GM12878 (cell line): ENCODE measurements around the gene BRD1. TPM values are rescaled to one million over a fixed set of nuclear protein-coding genes. Genes with fewer than 3 reads are reported as not detected.

Experiments used
- ATAC-seq: fragments of 200-7000 bp; cut with Tn5 transposase; 3 replicates; pipeline ENCODE4 v1.9.1; 2020; ENCODE audit warnings: mild to moderate bottlenecking, moderate library complexity
- BruUV-seq: library from RNA; stranded (reverse); fragments of 400-500 nt; replicated peaks from 2 replicates; lab custom pipeline; 2021; lab: Mats Ljungman, UMichigan
- CTCF ChIA-PET: fragments of 300-600 bp; sonication (Branson Sonifier 250); formaldehyde crosslinking; extraction: SDS; loops from one replicate; lab custom pipeline; 2021; ENCODE audit warnings: inconsistent platforms; lab: Yijun Ruan, JAX
- POLR2A ChIA-PET: fragments of 350-600 bp; formaldehyde crosslinking; extraction: SDS; loops from one replicate; lab custom pipeline; 2021; ENCODE audit warnings: inconsistent platforms; lab: Charles Lee
- RAD21 ChIA-PET: fragments of 300-600 bp; sonication (Branson Sonifier 250); formaldehyde crosslinking; loops from one replicate; lab custom pipeline; 2023; ENCODE audit warnings: antibody characterized with exemption; ENCODE audit not compliant: unreplicated experiment; lab: Charles Lee
- SMC1A ChIA-PET: fragments of 300-600 bp; sonication (Branson Sonifier 250); formaldehyde crosslinking; loops from one replicate; lab custom pipeline; 2023; ENCODE audit not compliant: unreplicated experiment, uncharacterized antibody; lab: Charles Lee
- DNase-seq: peaks from one replicate; pipeline ENCODE4 v3.0.0-alpha.2; 2011; ENCODE audit warnings: low read depth, low spot score
- FAIRE-seq: peaks from 3 replicates; lab custom pipeline; 2011; peaks lifted over from hg19 to GRCh38; lab: Jason Lieb, UNC
- H2AFZ ChIP-seq: 2 replicates; pipeline ENCODE4 v1.6.0; 2011; ENCODE audit warnings: low read depth, low read length, control low read depth; ENCODE audit not compliant: control insufficient read depth
- H3K27ac ChIP-seq: 2 replicates; pipeline ENCODE4 v1.5.1; 2011; ENCODE audit warnings: control low read depth; ENCODE audit not compliant: control insufficient read depth, insufficient read depth
- H3K27me3 ChIP-seq, 2 experiments: replicated peaks in 1 of 2; 2 replicates each; pipeline versions ENCODE4 v1.6.0 to v1.6.1; 2011; ENCODE audit warnings: low read length in 1 of 2; ENCODE audit not compliant: control insufficient read depth in 2 of 2, insufficient read depth in 2 of 2
- H3K36me3 ChIP-seq, 2 experiments: 2 replicates each; pipeline ENCODE4 v1.5.1; 2011; ENCODE audit warnings: low read length in 1 of 2; ENCODE audit not compliant: control insufficient read depth in 2 of 2, insufficient read depth in 2 of 2
- H3K4me1 ChIP-seq: 2 replicates; pipeline ENCODE4 v1.6.1; 2011; ENCODE audit warnings: mild to moderate bottlenecking, low read length, moderate library complexity, mixed read lengths; ENCODE audit not compliant: control insufficient read depth, insufficient read depth
- H3K4me2 ChIP-seq: 2 replicates; pipeline ENCODE4 v1.6.0; 2011; ENCODE audit warnings: control low read depth; ENCODE audit not compliant: control insufficient read depth, insufficient read depth
- H3K4me3 ChIP-seq: fragments of 200-600 bp; sonication (generic); 2 replicates; pipeline ENCODE4 v1.5.1; 2016
- H3K79me2 ChIP-seq: 2 replicates; pipeline ENCODE4 v1.6.0; 2011; ENCODE audit warnings: low read length; ENCODE audit not compliant: control insufficient read depth, insufficient read depth
- H3K9ac ChIP-seq: 2 replicates; pipeline ENCODE4 v1.8.0; 2011; ENCODE audit warnings: low read length, control low read depth, mixed read lengths; ENCODE audit not compliant: control insufficient read depth, insufficient read depth
- H3K9me3 ChIP-seq: replicated peaks from 3 replicates; pipeline ENCODE4 v1.5.1; 2011; ENCODE audit warnings: mild to moderate bottlenecking, low read length; ENCODE audit not compliant: control insufficient read depth, insufficient read depth
- H4K20me1 ChIP-seq: 2 replicates; pipeline ENCODE4 v1.6.0; 2011; ENCODE audit not compliant: control insufficient read depth, insufficient read depth
- BRCA1 ChIP-seq: IDR thresholded peaks from 2 replicates; pipeline ENCODE4 v1.6.1; 2011; ENCODE audit warnings: low read depth, low read length, improper control_type of control experiment
- E2F8 ChIP-seq: fragments of 450-650 bp; IDR thresholded peaks from 2 replicates; pipeline ENCODE4 v1.6.1; 2018; ENCODE audit warnings: mild to moderate bottlenecking, low read depth, moderate library complexity; ENCODE audit not compliant: partially characterized antibody
- MYB ChIP-seq: fragments of 150-350 bp; IDR thresholded peaks from 2 replicates; pipeline ENCODE4 v1.6.1; 2014; ENCODE audit warnings: mild to moderate bottlenecking, low read depth, low read length, borderline replicate concordance
- POU2F2 ChIP-seq: IDR thresholded peaks from 3 replicates; pipeline ENCODE4 v1.6.1; 2011; ENCODE audit warnings: low read depth, mild to moderate bottlenecking, low read length, borderline replicate concordance
- ZNF622 ChIP-seq: fragments of 450-650 bp; IDR thresholded peaks from 2 replicates; pipeline ENCODE4 v1.6.1; 2017; ENCODE audit warnings: mild to moderate bottlenecking, inconsistent platforms
- WGBS: methylation state at CpG from one replicate; pipeline ENCODE4 v1.1.6; 2016; ENCODE audit warnings: low lambda C conversion rate; ENCODE audit not compliant: insufficient replicate concordance, insufficient coverage; ENCODE audit errors: missing lambda C conversion rate; 5-methylcytosine and 5-hydroxymethylcytosine counted together
- in situ Hi-C: fragments of 300-500 bp; cut with MboI; formaldehyde crosslinking; loops from 9 replicates; pipeline ENCODE4 v1.14.3; 2018; ENCODE audit warnings: mixed read lengths
- intact Hi-C: fragments of 100-400 bp; cut with micrococcal nuclease; formaldehyde crosslinking; loops from one replicate; pipeline ENCODE4 v1.14.2; 2022; ENCODE audit not compliant: unreplicated experiment
- polyA plus RNA-seq, 11 experiments: library from polyadenylated mRNA; depleted of rRNA in 4 of 11; unstranded in 6 of 11; stranded (reverse) in 5 of 11; fragments of >200 nt; fragmentation: Nextera tagmentation in 4 of 11; fragmentation: Illumina TruSeq in 1 of 11; extraction: Ambion mirVana in 4 of 11; extraction: Trizol in 1 of 11; gene quantifications; 1 replicate in 1 of 11; 2 replicates in 10 of 11; pipeline versions ENCODE4 v1.2.1 to v1.2.3, GENCODE V29; 2011 to 2016; ENCODE audit warnings: inconsistent platforms in 2 of 11, missing spikeins in 2 of 11, low read depth in 1 of 11
- total RNA-seq, 4 experiments: library from RNA; depleted of rRNA in 3 of 4; stranded (reverse); fragments of >200 nt in 3 of 4; fragmentation: Illumina TruSeq in 1 of 4; extraction: Trizol in 1 of 4; gene quantifications; 2 replicates each; pipeline versions ENCODE4 v1.2.1 to v1.2.3, GENCODE V29; 2013 to 2021

Gene BRD1
- total and polyA plus RNA-seq, 10 of the 15 experiments (the other 5 are each of a cell fraction or from before 2014, with no cell fraction given) = 0.90 to 26.4 (median 7.1) TPM

GRCh38 chr22:49768077-49768910 is 59.4 kb downstream of the BRD1 start:
- Histone ChIP-seq H3K4me3 (no peak overlapping the region), H3K4me2 (no peak overlapping the region), H3K9me3 (peaks cover 3% of the 10 kb centered on the region; the same call in 2 of the 3 replicates), H3K27me3 (no peaks in the 10 kb centered on the region), H2AFZ (no peak overlapping the region), H4K20me1 (no peaks in the 10 kb centered on the region), H3K36me3 (peaks cover 0 to 3% of the 10 kb centered on the region in 2 experiments; a peak in 2 of 4 replicates), H3K9ac (no peak overlapping the region), H3K79me2 (no peaks in the 10 kb centered on the region), H3K27ac (no peak overlapping the region), H3K4me1 (no peaks in the 10 kb centered on the region)
- no TSS peak for BruUV-seq
- ChIA-PET RAD21 (interaction anchor here (0.6 to 2.1 kb wide), 10 partner anchors 53 to 262 kb away, joined by 3 to 13 read pairs (median 4); no protein-coding TSS in a partner anchor), POLR2A (no interaction called here), CTCF (interaction anchor here (1.0 to 1.9 kb wide), 13 partner anchors 10 to 470 kb away, joined by 3 to 13 read pairs (median 4); partner anchors contain the start of genes ALG12 and CRELD2), SMC1A (interaction anchor here (0.6 to 2.2 kb wide), 8 partner anchors 10 to 464 kb away, joined by 3 to 9 read pairs (median 4); no protein-coding TSS in a partner anchor)
- no peak for FAIRE-seq
- intact Hi-C loops (no loop called here), in situ Hi-C loops (loop anchor here (5.0 kb wide), 2 partner anchors 154 to 259 kb away; no protein-coding TSS in a partner anchor)
- ATAC-seq = no peak
- TF ChIP-seq POU2F2 (no peak), E2F8 (no peak), MYB (no peak), ZNF622 (no peak), BRCA1 (no peak)
- no peak for DNase-seq
- WGBS = 87% methylated on average over 18 of the region's 18 CpGs
